ENCODE data around the gene PRKG1.

Gene PRKG1

DNA sequence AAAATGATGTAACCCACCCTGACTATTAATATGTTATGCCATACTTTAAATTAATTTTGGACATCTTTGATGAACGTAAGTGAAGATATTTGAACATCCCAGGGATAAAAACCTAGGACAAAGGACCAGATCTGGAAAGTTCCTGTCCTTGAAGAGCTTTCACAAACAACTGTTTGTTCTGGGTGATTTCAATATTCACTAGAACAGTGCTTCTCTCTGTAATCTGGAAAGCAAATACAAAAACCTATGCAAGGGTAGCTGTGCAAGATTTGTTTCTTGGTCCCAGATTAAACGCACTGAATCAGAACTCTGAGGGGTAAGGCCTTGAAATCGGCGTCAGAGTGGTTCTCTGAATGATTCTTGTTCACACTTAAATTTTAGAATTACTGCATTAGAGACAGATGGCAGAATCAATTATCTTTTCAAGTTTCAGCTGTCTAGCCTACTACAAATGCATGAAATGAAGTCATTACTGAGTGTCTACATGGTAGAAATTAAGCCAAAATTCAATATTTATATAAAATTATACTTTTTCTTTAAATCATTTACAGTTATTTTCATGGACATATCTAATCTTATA is 694.7 kb downstream of the PRKG1 start:
- TF ChIP-seq, protein P1, sequence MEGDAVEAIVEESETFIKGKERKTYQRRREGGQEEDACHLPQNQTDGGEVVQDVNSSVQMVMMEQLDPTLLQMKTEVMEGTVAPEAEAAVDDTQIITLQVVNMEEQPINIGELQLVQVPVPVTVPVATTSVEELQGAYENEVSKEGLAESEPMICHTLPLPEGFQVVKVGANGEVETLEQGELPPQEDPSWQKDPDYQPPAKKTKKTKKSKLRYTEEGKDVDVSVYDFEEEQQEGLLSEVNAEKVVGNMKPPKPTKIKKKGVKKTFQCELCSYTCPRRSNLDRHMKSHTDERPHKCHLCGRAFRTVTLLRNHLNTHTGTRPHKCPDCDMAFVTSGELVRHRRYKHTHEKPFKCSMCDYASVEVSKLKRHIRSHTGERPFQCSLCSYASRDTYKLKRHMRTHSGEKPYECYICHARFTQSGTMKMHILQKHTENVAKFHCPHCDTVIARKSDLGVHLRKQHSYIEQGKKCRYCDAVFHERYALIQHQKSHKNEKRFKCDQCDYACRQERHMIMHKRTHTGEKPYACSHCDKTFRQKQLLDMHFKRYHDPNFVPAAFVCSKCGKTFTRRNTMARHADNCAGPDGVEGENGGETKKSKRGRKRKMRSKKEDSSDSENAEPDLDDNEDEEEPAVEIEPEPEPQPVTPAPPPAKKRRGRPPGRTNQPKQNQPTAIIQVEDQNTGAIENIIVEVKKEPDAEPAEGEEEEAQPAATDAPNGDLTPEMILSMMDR (IDR thresholded peaks at IDR 0.05; ENCODE audit: low read depth, low read length): no peak

DNA sequence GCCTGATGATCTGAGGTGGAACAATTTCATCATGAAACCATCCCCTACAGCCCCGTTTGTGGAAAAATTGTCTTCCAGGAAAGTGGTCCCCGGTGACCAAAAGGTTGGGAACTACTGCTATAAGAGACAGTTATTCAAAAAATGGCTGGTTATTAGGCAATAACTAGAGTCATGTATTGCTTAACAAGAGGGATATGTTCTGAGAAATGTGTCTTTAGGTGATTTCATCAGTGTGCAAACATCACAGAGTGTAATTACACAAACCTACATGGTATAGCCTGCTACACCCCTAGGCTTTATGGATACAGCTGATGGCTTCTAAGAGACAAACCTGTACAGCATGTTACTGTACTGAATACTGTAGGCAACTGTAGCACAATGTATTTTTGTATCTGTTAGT is 696.4 kb downstream of the PRKG1 start:
- no peak overlapping the region for H3K4me3 ChIP-seq (ENCODE audit: low read depth, low read length)
- TF ChIP-seq, protein P1 (IDR thresholded peaks at IDR 0.05; ENCODE audit: low read depth, low read length): no peak

More for the DNA sequence above, 694.7 kb downstream of the PRKG1 start:
- H3K4me3 ChIP-seq (ENCODE audit: low read depth, low read length): no peak overlapping the region

DNA sequence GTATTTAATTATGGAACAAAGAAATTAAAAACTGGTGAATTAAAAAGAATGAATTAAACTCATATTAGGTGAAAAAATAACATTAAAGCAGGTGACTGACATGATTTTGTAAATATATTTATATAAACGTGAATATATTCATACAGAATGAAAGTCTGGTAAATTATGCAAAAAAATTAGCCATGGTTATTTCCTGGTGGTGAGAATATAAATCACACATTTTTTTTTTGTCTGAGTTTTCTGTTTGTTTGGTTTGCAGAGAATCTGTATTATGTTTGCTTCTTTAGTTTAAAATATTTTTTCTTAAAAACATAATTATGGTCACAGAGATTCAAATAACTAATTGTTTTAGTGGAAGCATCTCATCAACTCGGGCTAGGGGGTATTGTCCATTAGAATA is 698.1 kb downstream of the PRKG1 start:
- TF ChIP-seq, protein P1 (IDR thresholded peaks at IDR 0.05; ENCODE audit: low read depth, low read length): no peak

DNA sequence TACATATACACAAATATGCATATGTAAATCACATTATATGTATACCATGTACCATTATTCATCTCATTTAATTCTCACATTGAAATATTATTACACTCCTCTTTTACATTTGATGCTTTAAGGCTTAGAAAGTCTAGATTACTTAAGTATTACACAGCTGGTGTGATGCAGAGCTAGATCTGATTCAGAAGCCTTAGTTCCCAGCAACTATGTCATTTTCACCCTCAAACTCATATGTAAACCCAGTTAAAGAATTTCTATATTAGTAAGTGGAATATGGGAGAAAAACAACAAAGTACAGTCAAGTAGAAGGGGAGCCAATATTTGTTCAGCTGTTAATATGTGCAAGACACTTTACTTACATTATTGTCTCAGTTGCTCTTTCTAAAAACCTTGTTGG is 699.4 kb downstream of the PRKG1 start:
- H3K4me3 ChIP-seq (ENCODE audit: low read depth, low read length): no peak overlapping the region
- TF ChIP-seq, protein P1 (IDR thresholded peaks at IDR 0.05; ENCODE audit: low read depth, low read length): no peak

More for the DNA sequence above, 698.1 kb downstream of the PRKG1 start:
- no peak overlapping the region for H3K4me3 ChIP-seq (ENCODE audit: low read depth, low read length)

DNA sequence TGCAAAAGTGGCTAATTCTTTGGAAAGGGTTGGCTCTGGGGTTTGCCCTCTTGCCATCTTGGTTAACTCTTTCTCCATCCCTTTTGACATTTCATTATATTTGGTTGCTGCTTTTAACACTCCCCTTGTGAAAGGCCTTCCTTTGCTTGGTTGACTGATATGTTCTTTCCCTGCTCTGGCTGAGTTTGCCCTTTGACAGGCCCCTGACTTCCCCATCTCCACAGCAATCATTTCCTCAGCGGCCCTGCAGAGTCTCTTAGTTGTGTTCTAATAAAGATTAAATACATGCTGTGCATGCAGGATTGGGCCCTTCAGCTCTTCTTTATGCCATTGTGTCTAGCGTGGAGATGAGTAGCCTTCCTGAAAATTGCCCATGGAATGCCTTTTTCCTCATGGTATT is 709.7 kb downstream of the PRKG1 start:
- H3K4me3 ChIP-seq (ENCODE audit: low read depth, low read length): no peak overlapping the region
- TF ChIP-seq, protein P1 (IDR thresholded peaks at IDR 0.05; ENCODE audit: low read depth, low read length): no peak

DNA sequence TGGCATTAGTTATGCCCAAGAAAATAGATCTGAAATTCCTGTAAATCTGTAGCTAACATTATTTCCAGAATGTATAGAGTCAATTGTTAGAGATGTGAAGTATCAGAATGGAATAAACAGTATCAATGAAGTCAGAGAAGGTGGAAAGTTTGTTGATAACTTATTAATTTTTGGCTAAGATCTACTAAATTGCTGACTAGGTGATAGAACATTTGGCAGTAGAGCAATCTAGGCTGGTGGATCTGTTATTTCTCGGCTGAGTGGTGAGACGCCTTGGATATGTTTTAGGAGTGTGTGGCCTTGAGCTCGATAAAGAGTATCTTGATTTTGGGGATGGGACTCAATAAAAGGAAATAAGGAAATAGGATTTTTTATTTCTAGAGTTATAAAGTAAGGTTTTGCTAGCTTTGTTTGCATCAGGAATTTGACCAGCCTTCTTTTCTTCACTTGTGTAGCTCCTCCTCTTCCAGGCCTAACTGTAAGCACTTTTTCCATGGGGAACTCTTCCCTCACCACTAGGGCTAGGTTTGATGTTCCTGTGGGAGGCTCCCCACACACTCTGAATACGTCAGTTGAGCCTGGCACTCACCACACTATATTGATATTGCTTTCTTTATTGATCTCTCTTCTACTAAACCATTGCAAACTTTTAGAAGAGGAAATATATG is 711.9 kb downstream of the PRKG1 start:
- TF ChIP-seq, protein P1 (IDR thresholded peaks at IDR 0.05; ENCODE audit: low read depth, low read length): no peak
- no peak overlapping the region for H3K4me3 ChIP-seq (ENCODE audit: low read depth, low read length)

DNA sequence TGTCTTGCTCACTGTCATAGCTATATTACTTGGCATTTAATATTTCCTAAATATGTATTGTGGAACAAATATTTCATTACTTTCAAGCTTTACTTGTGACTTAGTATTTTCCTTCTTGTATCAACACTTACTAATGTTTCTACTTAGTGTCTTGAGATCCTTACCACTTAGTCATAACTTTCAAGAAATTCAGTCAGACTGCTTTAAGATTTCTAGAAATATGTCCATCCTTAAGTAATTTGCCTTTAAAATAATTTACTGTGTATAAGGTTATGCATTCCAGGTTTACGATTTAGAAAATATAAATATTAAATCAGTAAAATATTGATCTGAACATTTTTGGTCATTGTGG is 712.4 kb downstream of the PRKG1 start:
- TF ChIP-seq, protein P1 (IDR thresholded peaks at IDR 0.05; ENCODE audit: low read depth, low read length): no peak
- H3K4me3 ChIP-seq (ENCODE audit: low read depth, low read length): no peak overlapping the region
